Neural progenitor cell (in vitro differentiated cells): ENCODE results near the gene EID1.
"Not testable (repeated sequence)": the region's sequence is repeated elsewhere in the genome, so short reads cannot be mapped to it uniquely, and the experiment has no call there.

Experiments used
- EZH2 ChIP-seq: fragments of 200-600 bp; sonication (generic); IDR thresholded peaks from 2 replicates; pipeline ENCODE4 v1.6.1; 2017; ENCODE audit warnings: antibody characterized with exemption, mild to moderate bottlenecking, moderate library complexity
- EZH2phosphoT487 ChIP-seq: fragments of 200-600 bp; sonication (generic); IDR thresholded peaks from 2 replicates; pipeline ENCODE4 v1.6.1; 2017; ENCODE audit warnings: antibody characterized with exemption
- TF ChIP-seq, protein P1 (sequence below): fragments of 200-600 bp; sonication (generic); IDR thresholded peaks from 2 replicates; pipeline ENCODE4 v1.5.1; 2017; ENCODE audit warnings: antibody characterized with exemption, mild to moderate bottlenecking

DNA sequence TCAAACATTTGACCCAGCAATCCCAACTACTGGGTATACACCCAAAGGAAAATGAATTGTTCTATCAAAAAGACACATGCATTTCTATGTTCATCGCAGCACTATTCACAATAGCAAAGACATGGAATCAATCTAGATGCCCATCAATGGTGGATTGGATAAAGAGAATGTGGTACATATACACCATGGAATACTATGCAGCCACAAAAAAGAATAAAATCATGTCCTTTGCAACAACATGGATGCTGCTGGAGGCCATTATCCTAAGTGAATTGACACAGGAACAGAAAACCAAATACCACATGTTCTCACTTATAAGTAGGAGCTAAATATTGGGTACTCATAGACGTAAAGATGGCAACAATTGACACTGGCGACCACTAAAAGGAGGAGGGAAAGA is 23.5 kb upstream of the EID1 start:
- TF ChIP-seq, protein P1, sequence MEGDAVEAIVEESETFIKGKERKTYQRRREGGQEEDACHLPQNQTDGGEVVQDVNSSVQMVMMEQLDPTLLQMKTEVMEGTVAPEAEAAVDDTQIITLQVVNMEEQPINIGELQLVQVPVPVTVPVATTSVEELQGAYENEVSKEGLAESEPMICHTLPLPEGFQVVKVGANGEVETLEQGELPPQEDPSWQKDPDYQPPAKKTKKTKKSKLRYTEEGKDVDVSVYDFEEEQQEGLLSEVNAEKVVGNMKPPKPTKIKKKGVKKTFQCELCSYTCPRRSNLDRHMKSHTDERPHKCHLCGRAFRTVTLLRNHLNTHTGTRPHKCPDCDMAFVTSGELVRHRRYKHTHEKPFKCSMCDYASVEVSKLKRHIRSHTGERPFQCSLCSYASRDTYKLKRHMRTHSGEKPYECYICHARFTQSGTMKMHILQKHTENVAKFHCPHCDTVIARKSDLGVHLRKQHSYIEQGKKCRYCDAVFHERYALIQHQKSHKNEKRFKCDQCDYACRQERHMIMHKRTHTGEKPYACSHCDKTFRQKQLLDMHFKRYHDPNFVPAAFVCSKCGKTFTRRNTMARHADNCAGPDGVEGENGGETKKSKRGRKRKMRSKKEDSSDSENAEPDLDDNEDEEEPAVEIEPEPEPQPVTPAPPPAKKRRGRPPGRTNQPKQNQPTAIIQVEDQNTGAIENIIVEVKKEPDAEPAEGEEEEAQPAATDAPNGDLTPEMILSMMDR: not testable (repeated sequence)
- TF ChIP-seq EZH2, EZH2phosphoT487: not testable (repeated sequence)
